GM21619 (cell line): ENCODE measurements around the gene EPHB1.
"Not testable (repeated sequence)": the region's sequence is repeated elsewhere in the genome, so short reads cannot be mapped to it uniquely, and the experiment has no call there.

Source experiments
- ATAC-seq: cut with Tn5 transposase; IDR thresholded peaks from one replicate; pipeline ENCODE4 v1.9.1; 2021; ENCODE audit not compliant: unreplicated experiment

EPHB1 gene

DNA sequence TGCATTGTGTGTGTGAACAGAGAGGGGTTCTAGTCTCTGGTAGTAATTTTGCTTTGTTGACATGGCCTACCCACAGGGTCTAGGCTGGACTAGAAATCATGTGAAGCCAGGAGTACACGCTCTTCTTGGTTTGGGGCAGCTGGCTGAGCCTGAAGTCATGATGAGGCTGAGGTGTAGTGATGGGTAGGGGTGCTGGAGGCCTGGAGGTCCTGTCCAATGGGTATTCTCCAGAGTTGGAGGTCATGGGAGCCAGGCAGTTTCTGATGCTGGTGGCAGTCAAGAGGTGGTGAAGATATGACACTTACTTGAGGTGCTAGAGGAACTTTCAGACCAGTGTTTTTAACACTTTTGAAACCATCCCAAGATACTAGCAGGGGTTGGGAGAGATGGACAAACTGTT is 18.5 kb upstream of the EPHB1 start:
- ATAC-seq = no peak

DNA sequence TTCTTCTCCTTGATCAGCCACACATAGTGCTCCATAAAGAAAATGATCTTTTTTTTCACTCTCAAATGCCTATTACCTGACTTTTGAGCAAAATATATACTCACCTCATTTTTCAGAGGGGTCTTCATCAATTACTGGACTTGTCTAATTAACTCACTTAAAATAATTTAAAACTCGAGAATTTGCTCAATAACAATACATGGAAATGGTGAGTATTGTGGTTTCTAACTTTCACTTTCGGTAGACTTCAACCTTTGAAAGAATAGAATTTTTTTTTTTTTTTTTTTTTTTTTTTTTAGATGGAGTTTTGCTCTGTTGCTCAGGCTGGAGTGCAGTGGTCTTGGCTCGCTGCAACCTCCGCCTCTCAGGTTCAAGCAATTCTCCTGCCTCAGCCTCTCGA is 17.7 kb upstream of the EPHB1 start:
- no peak for ATAC-seq

DNA sequence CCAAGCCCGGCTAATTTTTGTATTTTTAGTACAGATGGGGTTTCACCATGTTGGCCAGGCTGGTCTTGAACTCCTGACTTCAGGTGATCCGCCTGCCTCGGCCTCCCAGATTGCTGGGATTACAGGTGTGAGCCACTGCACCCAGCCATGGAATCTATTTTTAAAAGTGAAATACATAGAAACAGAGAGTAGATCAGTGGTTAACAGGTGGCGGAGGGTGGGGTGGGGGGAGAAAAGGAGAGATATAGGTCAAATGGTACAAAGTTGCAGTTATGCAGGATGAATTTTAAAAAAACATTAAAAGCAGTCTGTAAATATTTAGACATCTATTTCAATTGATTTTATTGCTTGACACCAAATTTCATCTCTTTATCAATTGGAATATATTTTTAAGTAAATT is 6.8 kb upstream of the EPHB1 start:
- not testable (repeated sequence) for ATAC-seq

DNA sequence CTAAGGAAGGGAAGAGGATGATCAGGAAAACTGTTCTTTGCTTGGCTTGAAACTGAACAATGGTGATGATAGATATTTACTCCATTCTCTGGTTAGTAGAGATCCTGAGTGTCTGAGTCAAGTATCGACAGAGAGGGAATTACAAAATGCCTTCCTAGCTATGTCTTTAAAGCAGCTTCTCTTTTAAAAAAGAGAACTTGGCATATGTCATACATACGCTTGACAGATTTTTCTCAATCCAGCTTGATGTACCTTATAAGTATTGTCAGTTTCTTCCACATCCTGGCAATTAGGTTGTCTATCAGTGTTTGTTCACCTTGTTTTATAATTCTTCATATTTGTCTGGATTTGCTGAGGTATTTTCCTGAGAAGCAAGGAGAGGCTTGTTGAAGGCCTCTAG is 5.0 kb upstream of the EPHB1 start:
- no peak for ATAC-seq

DNA sequence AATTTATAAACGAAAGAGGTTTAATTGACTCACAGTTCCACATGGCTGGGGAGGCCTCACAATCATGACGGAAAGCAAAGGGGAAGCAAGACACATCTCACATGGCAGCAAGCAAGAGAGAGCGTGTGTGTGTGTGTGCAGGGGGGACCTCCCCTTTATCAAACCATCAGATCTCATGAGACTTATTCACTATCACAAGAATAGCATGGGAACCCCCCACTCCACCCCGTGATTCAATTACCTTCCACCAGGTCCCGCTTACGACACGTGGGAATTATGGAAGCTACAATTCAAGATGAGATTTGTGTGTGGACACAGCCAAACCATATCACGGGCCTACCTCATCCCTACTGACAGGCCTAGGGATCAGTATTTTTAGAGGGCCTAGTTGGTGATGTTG is 3.1 kb upstream of the EPHB1 start:
- ATAC-seq = no peak

DNA sequence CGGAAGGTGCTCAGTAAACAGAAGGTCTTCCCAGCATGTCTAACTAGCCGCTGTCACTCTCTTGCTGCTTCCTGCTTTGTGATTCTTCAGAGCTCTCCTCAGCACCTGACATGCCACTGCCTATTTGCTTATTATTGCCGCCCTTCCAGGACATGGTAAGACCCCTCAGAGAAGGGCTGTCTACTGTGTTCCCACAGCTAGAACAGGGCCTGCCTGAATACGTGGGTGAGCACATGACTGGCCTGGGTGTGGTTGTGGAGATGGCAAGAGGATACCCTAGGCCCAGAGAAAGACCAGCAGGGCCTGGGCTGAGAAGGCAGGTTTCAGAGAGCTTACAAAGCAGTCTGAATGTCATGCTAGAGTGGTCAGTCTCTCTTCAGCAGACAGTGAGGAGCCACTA is 2.4 kb upstream of the EPHB1 start:
- ATAC-seq = no peak

DNA sequence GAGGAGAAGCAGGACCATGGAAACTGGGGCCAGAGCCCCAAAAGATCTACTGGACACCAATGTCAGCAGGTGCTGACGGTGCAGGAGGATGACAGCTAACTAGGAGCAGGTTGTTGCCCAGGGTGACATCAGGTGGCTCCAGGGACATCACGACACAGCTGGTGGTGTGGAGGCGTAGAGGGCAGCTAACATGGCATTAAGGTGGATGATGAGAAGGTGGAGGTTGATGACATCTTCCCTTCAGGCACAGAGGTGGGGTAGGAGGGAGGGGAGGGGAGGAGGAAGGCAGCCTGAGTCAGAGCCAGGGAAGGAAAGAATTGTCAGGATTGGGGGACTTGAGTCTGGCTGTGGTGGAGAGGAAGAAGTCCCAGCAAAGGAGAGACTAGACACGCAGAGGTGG is 1.5 kb upstream of the EPHB1 start:
- no peak for ATAC-seq

DNA sequence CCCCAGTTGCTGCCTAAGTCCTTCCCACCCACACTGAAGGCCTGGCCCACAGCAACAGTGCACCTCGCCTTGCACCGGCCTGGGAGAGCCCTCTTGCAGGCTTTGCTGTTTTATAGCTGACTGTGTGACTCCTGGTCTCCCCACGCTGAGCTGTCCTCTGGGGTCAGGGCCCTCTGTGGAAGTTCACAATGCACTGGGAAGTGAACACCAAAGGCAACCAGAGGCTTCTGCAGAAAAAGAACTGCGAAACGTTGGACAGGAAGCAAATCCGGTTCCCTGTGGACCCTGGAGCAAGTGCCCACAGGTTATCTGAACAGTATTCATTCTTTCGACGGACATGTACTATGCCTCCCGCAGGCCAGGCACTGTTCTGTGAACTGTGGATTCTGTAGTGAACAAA is 737 bp upstream of the EPHB1 start:
- no peak for ATAC-seq

DNA sequence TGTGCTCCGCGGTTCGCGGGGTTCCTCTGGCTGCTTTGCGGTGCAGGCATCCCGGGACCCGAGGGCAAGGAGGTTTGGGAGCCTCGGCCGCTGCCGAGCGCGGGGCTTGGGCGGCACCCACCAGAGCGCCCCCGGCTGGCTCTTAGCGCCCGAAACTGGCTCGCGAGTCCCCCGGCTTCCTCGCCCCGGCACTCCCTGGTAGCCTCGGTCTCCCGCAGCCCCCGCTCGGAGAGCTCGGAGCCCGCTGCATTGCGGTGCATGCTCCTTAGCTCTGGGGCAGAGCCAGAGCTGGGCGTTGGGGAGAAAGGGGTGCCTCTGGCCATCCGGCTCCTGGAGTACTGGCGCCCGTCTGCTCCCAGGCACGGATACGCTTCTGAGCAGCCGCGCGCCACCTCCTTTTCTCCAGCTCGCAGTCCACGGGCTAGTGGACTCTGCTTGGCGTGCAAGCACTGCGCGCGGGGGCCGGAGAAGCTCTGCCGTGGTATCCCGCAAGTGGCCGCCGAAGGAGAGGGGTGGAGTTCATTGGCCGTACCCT is 753 bp downstream of the EPHB1 start:
- peak; percentile 11 for ATAC-seq

DNA sequence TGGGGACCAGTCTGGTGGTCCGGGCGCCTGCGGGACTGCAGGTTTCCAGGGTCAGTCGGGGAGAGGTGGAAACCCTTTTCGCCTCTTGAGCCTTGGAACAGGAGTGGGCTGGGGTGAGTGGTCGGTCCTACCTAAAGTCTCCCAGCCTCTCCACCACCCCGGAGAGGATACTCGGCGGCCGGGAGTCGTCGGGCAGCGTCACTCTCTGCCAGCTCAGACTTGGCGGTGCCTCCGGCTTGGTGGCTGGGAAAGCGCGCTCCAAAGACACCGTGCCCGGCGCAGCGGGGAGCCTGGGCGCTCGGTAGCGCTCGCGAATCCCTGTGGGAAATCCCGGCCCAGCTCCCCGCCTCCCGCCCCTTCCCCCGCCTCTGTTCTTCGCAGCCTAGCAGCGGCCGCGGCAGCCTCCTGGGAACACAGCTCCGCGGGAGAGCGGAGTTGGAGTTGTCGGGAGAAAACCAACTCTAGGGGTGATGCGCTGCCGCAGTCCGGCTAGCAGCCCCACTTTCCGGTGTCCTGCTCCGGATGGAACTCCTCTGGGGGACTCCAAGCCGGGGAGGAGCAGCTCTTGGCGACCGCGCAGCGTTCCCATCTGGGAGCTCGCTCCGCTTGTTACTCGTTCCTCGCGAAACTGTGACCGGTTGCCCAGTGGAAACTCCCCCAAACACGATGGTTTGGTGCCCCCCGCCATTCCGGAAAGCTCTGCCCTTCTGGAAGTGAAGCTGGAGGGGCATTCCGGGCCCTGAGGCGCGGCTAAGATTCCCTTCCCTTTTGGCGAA is 1.4 kb downstream of the EPHB1 start:
- peak; percentile 2 for ATAC-seq

DNA sequence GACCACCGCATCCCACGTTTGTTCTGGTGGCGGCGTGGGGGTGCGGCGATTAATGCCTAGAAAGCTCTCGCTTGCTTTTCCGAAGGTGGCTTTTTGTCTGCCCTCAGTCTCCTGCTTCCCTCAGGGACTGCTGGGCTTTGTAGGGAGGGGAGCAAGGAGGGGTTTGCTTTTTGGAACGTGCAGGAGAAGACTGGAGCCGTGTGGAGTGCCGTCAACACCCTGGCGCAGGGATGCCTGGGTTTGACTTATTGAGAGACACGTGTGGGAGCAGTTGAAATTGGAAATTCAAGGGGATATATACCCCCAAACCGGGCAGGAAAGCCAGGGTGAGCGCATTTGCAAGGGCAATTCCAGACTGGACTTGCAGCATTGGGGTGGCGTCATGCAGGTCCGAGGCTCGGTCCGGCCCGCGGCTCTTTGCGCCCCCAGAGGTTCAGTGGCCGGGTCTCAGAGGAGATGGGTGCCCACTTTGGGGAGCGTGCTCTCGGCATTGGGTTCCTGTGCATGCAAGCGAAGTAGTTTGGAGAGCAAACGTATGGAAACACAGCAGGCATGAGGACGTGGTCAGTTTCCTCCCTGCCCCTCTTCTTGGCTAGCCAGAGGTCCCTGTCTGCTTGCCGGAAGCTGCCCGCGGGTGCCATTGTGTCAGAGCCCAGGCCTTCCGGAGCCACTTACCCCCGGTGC is 2.1 kb downstream of the EPHB1 start:
- no peak for ATAC-seq

DNA sequence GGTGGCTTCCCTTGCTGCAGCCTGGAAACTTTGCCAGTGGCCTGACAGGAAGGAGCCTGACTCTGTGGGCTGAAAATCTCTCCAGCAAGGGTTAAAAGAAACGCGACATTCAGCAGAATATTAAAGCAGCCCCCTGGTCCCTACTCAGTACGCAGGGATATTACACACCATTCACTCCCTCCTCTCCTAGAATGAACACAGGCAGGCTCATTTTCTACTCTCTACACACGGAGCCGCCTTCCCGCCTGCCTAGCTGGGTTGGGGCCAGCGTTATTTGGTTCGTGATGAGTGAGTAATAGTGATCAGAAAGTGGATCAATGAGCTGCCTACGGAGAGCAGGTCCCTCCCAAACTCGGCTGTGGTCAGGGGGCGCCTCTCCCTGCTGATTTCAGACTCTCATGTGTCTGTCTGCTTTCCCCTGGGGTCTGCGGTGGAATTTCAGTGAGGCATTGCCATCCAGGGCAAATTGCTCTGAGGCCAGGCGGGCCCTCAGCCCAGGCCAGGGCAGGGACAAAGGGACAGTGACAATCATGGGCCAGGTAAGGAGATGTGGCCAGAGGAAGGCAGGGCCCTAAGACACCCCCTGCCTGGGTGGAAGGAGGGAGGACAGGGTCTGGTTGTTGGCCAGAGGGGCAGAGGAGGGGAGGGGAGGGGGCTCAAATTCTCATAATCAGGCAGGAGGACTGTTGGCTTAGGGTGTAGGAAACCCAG is 2.8 kb downstream of the EPHB1 start:
- no peak for ATAC-seq

DNA sequence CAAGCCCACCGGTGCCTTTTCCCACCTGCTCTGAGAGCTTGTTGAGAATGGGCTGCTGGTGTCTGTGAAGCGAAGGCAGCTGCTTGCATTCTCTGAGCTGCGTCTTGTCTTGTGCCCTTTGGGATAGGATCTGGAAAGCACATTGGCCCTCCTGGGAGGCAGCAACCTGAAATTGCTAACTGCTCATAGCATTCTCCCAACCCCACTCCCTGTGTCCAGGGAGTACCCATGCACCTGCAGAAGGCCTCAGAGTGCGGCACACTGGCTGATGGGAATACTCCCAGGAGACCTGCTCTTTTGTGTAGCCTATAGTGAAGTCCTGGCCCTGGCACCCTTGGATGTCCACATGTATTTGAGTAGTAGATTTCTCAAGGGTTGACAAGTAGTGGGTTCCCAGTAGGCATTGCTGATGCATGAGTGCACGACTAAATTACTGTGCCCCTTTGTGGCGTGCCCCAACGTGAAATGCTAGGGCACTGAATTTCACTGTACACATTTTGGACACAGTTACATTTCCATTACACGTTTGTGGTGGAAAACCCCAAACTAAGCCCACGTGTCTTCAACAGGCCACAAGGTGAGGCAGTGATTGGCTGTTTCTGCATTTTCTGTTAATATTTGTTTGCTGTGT is 3.7 kb downstream of the EPHB1 start:
- ATAC-seq = no peak

DNA sequence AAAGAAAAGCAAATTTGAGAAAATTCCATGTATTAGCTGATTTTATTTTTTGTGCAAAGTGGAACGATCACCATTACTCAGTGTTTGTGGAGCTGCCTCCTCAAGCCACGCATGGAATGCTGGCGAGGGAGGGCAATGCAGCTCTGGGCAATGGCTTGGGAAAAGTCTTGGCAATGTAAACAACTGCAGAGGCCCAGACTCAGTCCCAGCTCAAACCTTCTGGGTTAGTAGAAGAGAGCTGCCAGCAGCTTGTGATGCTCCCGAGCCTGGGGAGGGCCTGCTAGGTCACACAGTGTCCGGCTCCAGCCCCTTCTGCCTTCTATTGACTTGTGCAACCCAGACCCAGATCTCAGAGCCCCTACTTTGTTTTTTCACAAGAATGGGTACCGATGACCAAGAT is 4.3 kb downstream of the EPHB1 start:
- ATAC-seq = no peak

DNA sequence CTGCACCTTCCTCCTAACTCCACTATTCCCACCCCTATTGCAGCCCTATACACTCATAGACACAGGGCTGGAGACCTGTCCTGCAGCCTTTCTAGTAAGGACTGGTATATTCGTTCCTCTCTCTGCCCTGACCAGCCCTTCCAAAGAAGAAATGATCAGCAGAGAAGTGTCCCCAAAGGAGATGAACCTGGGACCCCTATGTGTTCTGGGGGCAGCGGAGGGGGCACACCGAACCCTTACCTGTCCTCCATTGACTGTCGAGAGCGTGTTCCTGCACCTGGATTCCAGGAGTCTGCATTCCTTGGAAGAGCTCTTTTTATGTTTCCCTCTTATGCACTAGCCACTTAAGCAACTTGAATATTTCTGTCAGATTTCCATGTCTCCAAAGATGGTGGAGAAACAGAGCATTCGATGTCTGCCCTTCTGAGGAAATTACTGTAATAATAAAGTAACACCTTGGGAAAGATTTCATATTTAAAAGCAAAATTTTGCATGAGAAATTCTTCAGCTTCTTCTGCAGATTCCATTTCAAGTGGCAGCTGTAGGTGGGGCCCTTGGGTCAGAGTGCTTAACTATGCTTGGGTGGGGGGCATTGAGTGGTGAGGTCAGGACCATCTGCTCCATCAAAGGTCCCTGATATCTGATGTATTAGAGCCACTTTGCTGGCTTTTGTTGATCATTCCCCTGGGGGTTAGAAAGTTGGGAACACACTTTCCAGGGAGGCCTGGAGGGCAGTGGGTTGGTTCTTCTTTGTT is 6.3 kb downstream of the EPHB1 start:
- no peak for ATAC-seq

DNA sequence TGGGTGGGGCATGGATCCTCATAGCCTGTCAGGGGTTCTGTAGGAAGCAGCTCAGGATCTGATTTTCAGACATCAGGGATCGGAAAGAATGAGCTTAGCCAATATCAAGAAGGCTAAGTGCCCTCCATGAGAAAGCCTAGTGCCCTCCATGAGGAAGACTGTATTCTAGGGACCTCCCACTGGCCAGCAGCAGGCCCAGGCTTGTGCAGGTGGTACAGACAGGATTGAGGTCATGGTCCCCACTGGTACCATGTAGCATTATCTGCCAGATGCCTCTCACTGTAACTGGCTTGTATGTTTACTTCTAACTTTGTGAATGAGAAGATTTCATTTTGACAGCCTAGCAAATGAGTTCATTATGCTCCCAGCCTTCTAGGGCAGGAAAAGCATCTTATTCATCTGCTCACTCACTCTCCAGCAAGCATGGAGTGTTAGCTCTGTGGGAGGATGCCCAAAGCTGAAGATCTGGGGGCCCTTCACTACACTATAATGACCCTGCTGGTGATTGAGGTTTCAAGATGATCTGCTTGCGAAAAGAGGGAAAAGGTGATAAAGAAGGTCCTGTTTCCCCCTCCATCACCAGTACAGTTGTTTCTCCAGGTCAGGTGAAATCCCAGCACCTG is 7.5 kb downstream of the EPHB1 start:
- ATAC-seq = no peak

DNA sequence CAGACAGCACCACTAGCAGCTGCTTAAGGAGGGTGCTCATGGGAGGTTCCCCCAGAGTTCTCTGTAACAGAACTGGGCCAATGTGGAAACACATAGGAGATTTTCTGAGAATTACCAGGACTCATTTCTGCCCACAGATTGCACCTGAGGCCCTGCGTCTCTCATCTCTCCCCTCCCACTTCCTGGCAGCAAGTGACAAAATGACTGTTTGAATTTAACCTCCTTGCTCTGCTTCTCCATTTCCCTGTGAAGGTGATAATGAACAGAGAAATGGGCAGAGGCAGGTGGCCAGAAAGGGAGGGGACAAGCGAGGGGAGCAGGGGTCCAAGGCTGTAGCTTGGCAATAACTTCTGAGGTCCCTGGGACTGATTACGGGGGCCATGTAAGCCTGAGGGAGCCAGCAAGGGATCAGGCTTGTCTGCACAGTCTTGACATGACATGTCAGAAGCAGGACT is 8.0 kb downstream of the EPHB1 start:
- peak; percentile 61 for ATAC-seq

DNA sequence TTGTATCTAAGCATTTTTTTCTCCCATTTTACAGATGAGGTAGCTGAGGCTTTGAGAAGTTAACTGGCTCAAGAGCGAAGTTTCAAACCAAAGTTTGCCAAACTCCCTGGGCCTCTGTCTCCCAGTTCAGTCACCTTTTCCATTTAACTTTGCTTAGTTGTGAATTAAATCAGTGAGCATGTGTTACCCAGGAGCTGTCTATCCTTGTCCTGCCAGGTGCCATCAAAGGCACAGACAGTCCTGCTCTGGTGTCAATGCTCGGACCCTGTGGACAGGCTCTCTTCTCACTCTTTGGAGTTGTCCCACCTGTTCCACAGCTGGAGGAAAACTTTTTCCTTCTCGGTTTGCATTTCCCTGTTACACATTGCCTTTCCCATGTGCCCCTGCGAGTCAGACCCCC is 8.6 kb downstream of the EPHB1 start:
- ATAC-seq = no peak

DNA sequence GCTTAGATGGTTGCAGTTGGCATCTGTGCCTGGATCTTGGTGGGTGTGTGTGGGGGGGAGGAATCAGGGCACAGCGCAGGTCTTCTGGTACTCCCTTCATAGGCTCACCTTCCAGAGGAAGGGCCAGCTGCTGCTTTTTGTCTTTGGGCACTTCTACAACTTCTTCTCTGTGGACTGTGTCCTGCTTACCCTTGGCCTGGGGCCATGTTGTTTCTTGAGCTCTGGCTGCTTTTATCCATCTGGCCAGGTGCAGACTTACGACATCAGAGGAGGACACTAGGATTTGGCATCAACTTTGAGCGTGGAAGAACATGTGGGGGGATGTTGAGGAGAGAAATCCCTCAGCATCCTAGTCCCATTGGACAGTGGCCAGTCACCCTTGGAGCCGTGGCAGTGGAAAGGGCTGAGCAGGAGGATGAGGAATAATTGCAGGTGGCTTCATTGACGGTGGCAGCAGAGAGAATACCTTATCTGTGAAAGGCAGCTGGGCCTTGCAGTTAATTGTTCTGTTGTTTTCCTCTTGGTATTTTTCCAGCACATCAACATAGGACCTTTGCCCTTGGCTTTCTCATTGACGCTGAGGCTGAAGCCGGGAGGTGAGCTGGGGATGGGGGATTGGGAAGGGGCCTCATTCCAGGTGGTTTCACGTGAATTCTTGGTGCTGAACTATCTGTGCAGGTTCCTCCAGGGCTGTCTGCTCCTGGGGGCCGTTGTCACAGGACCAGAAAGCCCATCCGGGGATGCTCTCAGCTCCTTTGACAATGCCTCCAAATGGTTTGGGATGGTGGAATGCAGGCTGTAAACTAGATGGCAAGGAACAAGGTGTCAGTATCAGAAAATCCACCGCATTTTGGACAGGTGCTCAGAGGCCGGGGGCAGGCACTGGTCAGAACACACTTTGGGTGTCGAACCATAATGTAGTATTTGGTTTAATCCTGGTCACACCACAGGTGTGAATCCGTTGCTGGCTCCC is 9.7 kb downstream of the EPHB1 start:
- no peak for ATAC-seq
